K562 (cell line): ENCODE results near the gene DPP10. TPM values are rescaled to one million over a fixed set of nuclear protein-coding genes. Genes with fewer than 3 reads are reported as not detected.

Experiments
- ATAC-seq: fragments of 200-7000 bp; cut with Tn5 transposase; 3 replicates; pipeline ENCODE4 v1.9.1; 2020; ENCODE audit warnings: moderate library complexity
- BruUV-seq: library from RNA; stranded (reverse); fragments of 400-500 nt; replicated peaks from 2 replicates; lab custom pipeline; 2021; lab: Mats Ljungman, UMichigan
- CTCF ChIA-PET: fragments of 300-600 bp; formaldehyde crosslinking; extraction: SDS; loops from one replicate; lab custom pipeline; 2021; ENCODE audit warnings: low intra/inter-chr PET ratio; lab: Yijun Ruan, JAX
- POLR2A ChIA-PET: fragments of 300-600, 350-650 bp; sonication (Branson Sonifier 250); formaldehyde crosslinking; extraction: SDS; loops from one replicate; lab custom pipeline; 2021; ENCODE audit warnings: antibody characterized with exemption, inconsistent platforms; lab: Yijun Ruan, JAX
- DNase-seq, 4 experiments: peaks; one replicate each; pipeline versions ENCODE4 v3.0.0 to v3.0.0-alpha.2; 2011 to 2018; ENCODE audit warnings: low spot score in 3 of 4, mixed read lengths in 3 of 4; ENCODE audit errors: extremely low read depth in 1 of 4
- FAIRE-seq: peaks from 2 replicates; lab custom pipeline; 2011; peaks lifted over from hg19 to GRCh38; lab: Jason Lieb, UNC
- H2AFZ ChIP-seq: 2 replicates; pipeline ENCODE4 v1.6.0; 2011; ENCODE audit warnings: low read depth, low read length, control low read depth, inconsistent platforms
- H3K27ac ChIP-seq: fragments of 200-600 bp; 3 replicates; pipeline ENCODE4 v1.8.0; 2011; ENCODE audit warnings: low read depth, mild to moderate bottlenecking, control low read depth, inconsistent platforms, low read length, moderate library complexity, mixed read lengths; ENCODE audit errors: extremely low read depth
- H3K27me3 ChIP-seq, 2 experiments: fragments of 300-600 bp in 1 of 2; 2 replicates in 1 of 2; 3 replicates in 1 of 2; pipeline versions ENCODE4 v1.6.0 to v1.8.0; 2011; ENCODE audit warnings: inconsistent platforms in 2 of 2, low read length in 2 of 2, mild to moderate bottlenecking in 1 of 2, mixed read lengths in 1 of 2, moderate library complexity in 1 of 2; ENCODE audit not compliant: control insufficient read depth in 2 of 2, insufficient read depth in 2 of 2
- H3K36me3 ChIP-seq: fragments of 300-600 bp; 3 replicates; pipeline ENCODE4 v1.8.0; 2011; ENCODE audit warnings: mild to moderate bottlenecking, low read length, inconsistent platforms; ENCODE audit not compliant: control insufficient read depth, insufficient read depth
- H3K4me1 ChIP-seq, 2 experiments: fragments of 200-600 bp in 1 of 2; replicated peaks in 1 of 2; 2 replicates in 1 of 2; 3 replicates in 1 of 2; pipeline versions ENCODE4 v1.5.1 to v1.8.0; 2011; ENCODE audit warnings: inconsistent platforms in 2 of 2, low read length in 2 of 2, mild to moderate bottlenecking in 1 of 2, mixed read lengths in 1 of 2, moderate library complexity in 1 of 2; ENCODE audit not compliant: control insufficient read depth in 2 of 2, insufficient read depth in 2 of 2
- H3K4me2 ChIP-seq: 2 replicates; pipeline ENCODE4 v1.6.1; 2011; ENCODE audit warnings: low read length, control low read depth, inconsistent platforms, mixed read lengths; ENCODE audit not compliant: insufficient read depth
- H3K4me3 ChIP-seq: fragments of 200-600 bp; sonication (generic), shearing (Covaris generic); 2 replicates; pipeline ENCODE4 v1.5.1; 2016; ENCODE audit warnings: control low read depth, inconsistent platforms
- H3K79me2 ChIP-seq: fragments of 200-600 bp; 3 replicates; pipeline ENCODE4 v1.8.0; 2011; ENCODE audit warnings: low read length, inconsistent platforms; ENCODE audit not compliant: control insufficient read depth, insufficient read depth
- H3K9ac ChIP-seq, 2 experiments: 2 replicates each; pipeline versions ENCODE4 v1.6.0 to v1.6.1; 2011; ENCODE audit warnings: low read depth in 2 of 2, low read length in 2 of 2, control low read depth in 1 of 2, inconsistent platforms in 1 of 2, mild to moderate bottlenecking in 1 of 2, mixed read lengths in 1 of 2; ENCODE audit not compliant: insufficient read depth in 1 of 2
- H3K9me1 ChIP-seq: one replicate; pipeline ENCODE4 v1.6.0; 2011; ENCODE audit warnings: inconsistent platforms, mild to moderate bottlenecking, low read length, moderate library complexity; ENCODE audit not compliant: control insufficient read depth, insufficient read depth
- H3K9me3 ChIP-seq: replicated peaks from 2 replicates; pipeline ENCODE4 v1.5.1; 2011; ENCODE audit warnings: low read depth, low read length, inconsistent platforms; ENCODE audit not compliant: control insufficient read depth, insufficient read depth
- H4K20me1 ChIP-seq: replicated peaks from 2 replicates; pipeline ENCODE4 v1.6.1; 2011; ENCODE audit warnings: low read length, inconsistent platforms, mixed read lengths; ENCODE audit not compliant: control insufficient read depth, insufficient read depth
- ATF1 ChIP-seq, 2 experiments: fragments of 450-650 bp in 1 of 2; IDR thresholded peaks; 2 replicates each; pipeline ENCODE4 v1.6.1; 2016; ENCODE audit warnings: missing compliant biosample characterization in 1 of 2, missing genetic modification characterization in 1 of 2
- C11orf30 ChIP-seq: fragments of 450-650 bp; IDR thresholded peaks from 2 replicates; pipeline ENCODE4 v1.6.1; 2016; ENCODE audit warnings: low read depth, mild to moderate bottlenecking
- MAFF ChIP-seq: IDR thresholded peaks from 2 replicates; pipeline ENCODE4 v1.6.1; 2012; ENCODE audit warnings: low read length, improper control_type of control experiment
- MAFG ChIP-seq: fragments of 450-650 bp; conservative IDR thresholded peaks from 2 replicates; pipeline ENCODE4 v1.6.1; 2016; ENCODE audit warnings: missing genetic modification characterization, missing compliant biosample characterization
- MAFK ChIP-seq: IDR thresholded peaks from 2 replicates; pipeline ENCODE4 v1.6.1; 2011; ENCODE audit warnings: low read length, improper control_type of control experiment
- MBD2 ChIP-seq: sonication (generic); IDR thresholded peaks from 2 replicates; pipeline ENCODE4 v1.6.1; 2016; ENCODE audit warnings: low read depth, borderline replicate concordance
- MECOM ChIP-seq: fragments of 250-450 bp; sonication (Bioruptor Pico); IDR thresholded peaks from 2 replicates; pipeline ENCODE4 v1.8.0; 2022; ENCODE audit warnings: inconsistent platforms
- MED1 ChIP-seq: sonication (generic); formaldehyde crosslinking; IDR thresholded peaks from 2 replicates; pipeline ENCODE4 v1.8.1; 2023; ENCODE audit warnings: missing genetic modification reagents, borderline replicate concordance
- RBBP5 ChIP-seq: fragments of 200-600 bp; sonication (generic); IDR thresholded peaks from 2 replicates; pipeline ENCODE4 v1.6.1; 2012; ENCODE audit warnings: borderline replicate concordance, mild to moderate bottlenecking, low read length, control low read depth, inconsistent platforms; ENCODE audit not compliant: insufficient read depth, poor library complexity, severe bottlenecking
- SRSF9 ChIP-seq: fragments of 200-400 bp; formaldehyde crosslinking; IDR thresholded peaks from 2 replicates; pipeline ENCODE4 v1.6.1; 2017; ENCODE audit warnings: low read depth, low read length, borderline replicate concordance
- UBTF ChIP-seq, 2 experiments: IDR thresholded peaks; 2 replicates each; pipeline ENCODE4 v1.6.1; 2012; ENCODE audit warnings: improper control_type of control experiment in 2 of 2, low read depth in 2 of 2, low read length in 2 of 2, borderline replicate concordance in 1 of 2
- ZNF316 ChIP-seq: fragments of 450-650 bp; IDR thresholded peaks from 2 replicates; pipeline ENCODE4 v1.6.1; 2016
- ZNF668 ChIP-seq: fragments of 250-450 bp; sonication (Bioruptor Pico); IDR thresholded peaks from 2 replicates; pipeline ENCODE4 v1.8.0; 2022; ENCODE audit warnings: mild to moderate bottlenecking, inconsistent platforms
- WGBS: fragments of 100-300 bp; shearing (Covaris generic); methylation state at CpG from one replicate; pipeline ENCODE4 v1.1.6; 2016; ENCODE audit warnings: low coverage, mixed read lengths; ENCODE audit not compliant: insufficient coverage; ENCODE audit errors: missing lambda C conversion rate; 5-methylcytosine and 5-hydroxymethylcytosine counted together
- in situ Hi-C: fragments of 300-500 bp; cut with MboI; formaldehyde crosslinking; loops from 4 replicates; pipeline ENCODE4 v1.15.0; 2018; ENCODE audit warnings: inconsistent platforms, mixed read lengths
- intact Hi-C: fragments of 100-400 bp; cut with micrococcal nuclease; formaldehyde crosslinking; loops from 2 replicates; pipeline ENCODE4 v1.14.2; 2022
- polyA plus RNA-seq, 8 experiments: library from polyadenylated mRNA; depleted of rRNA in 4 of 8; stranded (reverse) in 5 of 8; unstranded in 3 of 8; fragments of >200 nt; fragmentation: Nextera tagmentation in 2 of 8; fragmentation: Illumina TruSeq in 1 of 8; extraction: Ambion mirVana in 2 of 8; extraction: Trizol in 1 of 8; gene quantifications; 2 replicates each; pipeline versions ENCODE4 v1.2.1 to v1.2.3, GENCODE V29; 2011 to 2014; ENCODE audit warnings: inconsistent platforms in 1 of 8, missing spikeins in 1 of 8
- total RNA-seq, 7 experiments: library from RNA; depleted of rRNA in 6 of 7; stranded (reverse); fragments of >200 nt in 6 of 7; fragmentation: Illumina TruSeq in 2 of 7; extraction: Trizol in 2 of 7; gene quantifications; 2 replicates each; pipeline versions ENCODE4 v1.2.1 to v1.2.3, GENCODE V29; 2011 to 2021; ENCODE audit warnings: low replicate concordance in 1 of 7

DPP10 gene
- total and polyA plus RNA-seq, 9 of the 15 experiments (the other 6 are each of a cell fraction or from before 2014, with no cell fraction given) = not detected

- ATAC-seq (no peak), DNase-seq (no peak), FAIRE-seq (no peak)
- intact Hi-C loops (no loop called here), in situ Hi-C loops (no loop called here)
- BruUV-seq = no TSS peak
- H4K20me1 ChIP-seq = no peaks in the 10 kb centered on the region
- no peak overlapping the region for H2AFZ ChIP-seq
- peak; percentile 74; the same call in 1 of the 2 replicates for TF ChIP-seq C11orf30
- no peak for TF ChIP-seq MBD2
- TF ChIP-seq ZNF316 = peak; percentile 81
- no peak for TF ChIP-seq MECOM (CRISPR knock-in tag)
- peak; percentile 88 for TF ChIP-seq MAFF
- no peak for TF ChIP-seq MED1 (CRISPR knock-in tag)
- no peak for TF ChIP-seq UBTF (IDR thresholded peaks at IDR 0.05; ENCODE audit: borderline replicate concordance in 1 of 2, low read depth in 2 of 2, low read length in 2 of 2)
- TF ChIP-seq ZNF668 (CRISPR knock-in tag) = no peak
- TF ChIP-seq MAFG (tag) = peak; percentile 77
- no peak for TF ChIP-seq SRSF9
- peak; percentile 91 for TF ChIP-seq MAFK
- no peak for TF ChIP-seq RBBP5
- TF ChIP-seq ATF1 (CRISPR knock-in tag; IDR thresholded peaks at IDR 0.05) = no peak
- no peak for TF ChIP-seq ATF1 (tag; IDR thresholded peaks at IDR 0.05)
- no peaks in the 10 kb centered on the region for H3K36me3 ChIP-seq
- no peak overlapping the region for H3K9ac ChIP-seq
- H3K79me2 ChIP-seq = no peaks in the 10 kb centered on the region
- no peak overlapping the region for H3K4me2 ChIP-seq
- H3K4me3 ChIP-seq = no peak overlapping the region
- no peak overlapping the region for H3K27ac ChIP-seq
- no peaks in the 10 kb centered on the region for H3K9me1 ChIP-seq
- H3K4me1 ChIP-seq = no peaks in the 10 kb centered on the region
- ChIA-PET CTCF (no interaction called here), POLR2A (no interaction called here)
- peaks cover 1% of the 10 kb centered on the region; the same call in 1 of the 2 replicates for H3K9me3 ChIP-seq
- 0% methylated on average over 1 of the region's 1 CpG for WGBS
- H3K27me3 ChIP-seq = no peaks in the 10 kb centered on the region
Measured at GRCh38 chr2:115568643-115569042, 1126.2 kb downstream of the DPP10 start.
